ENCODE data around the gene LRP3.
"Not testable (repeated sequence)": the region's sequence is repeated elsewhere in the genome, so short reads cannot be mapped to it uniquely, and the experiment has no call there.

The LRP3 gene

DNA sequence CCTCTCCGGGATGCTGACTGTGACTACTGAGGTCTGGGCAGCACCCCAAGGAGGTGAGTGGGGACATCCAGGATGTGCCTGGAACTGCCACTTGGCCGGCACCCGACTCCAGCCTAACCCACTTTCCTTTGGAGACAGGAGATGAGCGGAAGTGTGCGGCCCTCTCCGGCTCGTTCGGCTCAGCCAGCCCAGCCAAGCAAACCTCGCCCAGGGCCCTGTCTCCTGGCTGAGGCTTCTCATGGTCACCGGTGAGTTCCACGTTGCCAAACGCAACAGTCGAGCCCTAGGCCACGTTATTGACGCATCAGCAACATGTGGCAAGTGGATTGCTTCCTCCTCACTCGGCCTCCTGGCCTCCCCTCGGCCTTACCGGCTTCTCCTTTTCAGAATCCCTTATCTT lies 26.0 kb downstream of the LRP3 start:
- no peak for DNase-seq

DNA sequence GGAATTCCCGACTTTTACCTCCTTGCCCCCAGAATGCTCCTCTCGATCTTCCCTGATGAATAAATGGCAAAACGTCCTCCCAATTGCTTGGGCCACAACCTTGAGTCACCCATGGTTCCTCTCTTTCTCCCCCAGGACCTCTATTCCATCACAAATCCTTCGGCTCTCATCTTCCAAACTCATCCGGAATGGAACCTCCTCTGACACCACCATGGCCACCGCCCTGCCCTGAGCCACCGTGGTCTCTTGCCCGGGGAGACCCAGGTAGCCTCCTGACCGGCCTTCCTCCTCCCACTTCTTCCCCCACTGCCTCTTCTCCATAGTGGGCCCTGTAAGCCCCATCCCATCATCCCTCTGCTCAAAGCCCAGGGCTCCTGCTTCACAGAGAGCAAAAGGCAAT lies 26.6 kb downstream of the LRP3 start:
- DNase-seq, result no peak

DNA sequence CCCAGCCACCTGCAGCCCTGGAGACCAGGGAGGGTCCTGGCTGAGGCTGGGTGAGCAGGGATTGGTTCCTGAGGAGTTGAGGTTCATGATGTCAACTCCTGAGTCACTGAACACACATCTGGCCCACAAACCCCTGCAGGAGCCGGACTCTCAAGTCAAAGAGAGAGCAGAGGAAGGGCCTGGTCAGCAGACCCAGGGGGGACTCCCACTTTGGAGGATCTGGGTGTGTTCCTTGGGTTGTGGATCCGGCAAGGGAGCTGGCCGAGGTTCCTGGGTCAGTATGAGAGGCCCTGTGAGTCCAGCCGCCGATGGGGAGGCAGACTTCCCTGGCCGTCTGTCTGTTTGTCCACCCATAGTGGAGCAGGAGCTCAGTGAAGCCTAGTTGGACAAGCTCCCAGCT lies 27.5 kb downstream of the LRP3 start:
- DNase-seq, result no peak

DNA sequence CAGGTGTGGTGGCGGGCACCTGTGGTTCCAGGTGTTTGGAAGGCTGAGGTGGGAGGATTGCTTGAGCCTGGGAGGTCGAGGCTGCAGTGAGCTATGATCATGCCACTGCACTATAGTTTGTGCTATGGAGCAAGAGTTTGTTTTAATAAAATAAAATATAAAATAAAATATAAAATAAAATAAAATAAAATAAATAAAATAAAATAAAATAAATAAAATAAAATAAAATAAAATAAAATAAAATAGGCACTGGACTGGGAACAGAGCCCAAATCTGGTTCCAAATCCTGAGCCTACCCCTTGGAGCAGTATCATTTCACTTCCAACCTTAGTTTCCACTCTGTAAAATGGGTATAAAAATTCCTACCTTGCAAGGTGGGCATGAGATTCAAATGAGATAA lies 28.1 kb downstream of the LRP3 start:
- not testable (repeated sequence) for DNase-seq

DNA sequence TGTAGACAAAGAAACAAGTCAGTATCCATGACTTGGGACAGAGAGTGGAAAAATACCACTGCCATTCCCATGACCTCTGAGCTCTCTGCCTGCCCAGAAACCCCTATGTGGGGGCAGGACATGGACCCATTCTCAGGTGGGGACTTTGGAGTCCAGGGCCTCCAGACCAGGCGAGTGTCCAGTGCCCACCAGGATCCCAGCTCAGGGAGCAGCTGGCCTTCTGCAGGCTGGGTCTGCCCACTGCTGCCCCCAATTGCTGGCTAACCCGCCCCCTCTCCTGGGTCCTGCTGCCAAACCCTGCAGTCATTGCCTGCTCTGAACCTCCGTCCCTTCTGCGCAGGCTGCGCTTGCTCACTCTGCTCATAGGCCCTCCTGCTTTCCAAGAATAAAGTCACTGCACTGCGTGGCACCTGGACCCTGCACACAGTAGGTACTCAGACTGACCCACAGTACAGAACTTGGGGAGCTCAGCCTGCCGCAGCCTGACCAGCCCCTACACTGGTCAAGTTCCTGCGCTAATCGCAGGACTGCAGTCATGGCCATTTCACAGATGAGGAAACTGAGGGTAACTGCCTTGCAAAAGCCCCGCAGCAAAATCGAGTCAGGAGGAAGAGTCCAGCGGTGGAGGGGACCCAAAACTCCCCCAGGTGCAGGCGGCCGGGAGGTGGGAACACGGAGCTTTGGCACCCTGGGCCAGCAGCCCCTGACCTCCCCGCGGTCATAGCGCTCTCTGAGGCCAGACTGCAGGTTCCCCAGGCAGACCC lies 30.7 kb downstream of the LRP3 start:
- DNase-seq, result no peak

DNA sequence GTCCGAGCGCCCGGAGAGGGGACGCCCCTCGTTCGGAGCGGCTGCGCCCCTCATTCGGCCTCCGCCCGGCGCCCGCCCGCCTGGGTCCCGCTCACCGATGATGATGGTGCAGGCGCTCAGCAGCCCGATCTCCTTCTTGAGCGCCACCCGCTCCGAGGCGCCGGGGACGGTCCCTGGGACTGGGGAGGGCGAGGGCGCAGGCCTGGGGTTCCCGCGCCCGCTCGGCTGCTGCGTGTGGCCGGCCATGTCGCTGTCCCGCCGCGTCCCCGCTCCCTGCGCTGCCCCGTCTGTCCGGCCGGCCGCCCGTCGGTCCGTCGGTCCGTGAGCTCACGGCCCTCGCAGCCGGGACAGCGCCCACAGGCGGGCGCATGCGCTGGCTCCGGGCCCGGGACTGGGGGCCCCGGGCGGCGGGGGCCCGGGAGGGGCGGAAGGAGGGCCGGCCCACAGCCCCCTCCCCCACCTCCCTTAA lies 31.4 kb downstream of the LRP3 start, which contains the start of gene SLC7A10:
Gene SLC7A10, minus strand, starts transcription at position 393 of the 469 bp plus-strand sequence. Its CDS starts 147 bp downstream, at position 246.
- no peak for DNase-seq

DNA sequence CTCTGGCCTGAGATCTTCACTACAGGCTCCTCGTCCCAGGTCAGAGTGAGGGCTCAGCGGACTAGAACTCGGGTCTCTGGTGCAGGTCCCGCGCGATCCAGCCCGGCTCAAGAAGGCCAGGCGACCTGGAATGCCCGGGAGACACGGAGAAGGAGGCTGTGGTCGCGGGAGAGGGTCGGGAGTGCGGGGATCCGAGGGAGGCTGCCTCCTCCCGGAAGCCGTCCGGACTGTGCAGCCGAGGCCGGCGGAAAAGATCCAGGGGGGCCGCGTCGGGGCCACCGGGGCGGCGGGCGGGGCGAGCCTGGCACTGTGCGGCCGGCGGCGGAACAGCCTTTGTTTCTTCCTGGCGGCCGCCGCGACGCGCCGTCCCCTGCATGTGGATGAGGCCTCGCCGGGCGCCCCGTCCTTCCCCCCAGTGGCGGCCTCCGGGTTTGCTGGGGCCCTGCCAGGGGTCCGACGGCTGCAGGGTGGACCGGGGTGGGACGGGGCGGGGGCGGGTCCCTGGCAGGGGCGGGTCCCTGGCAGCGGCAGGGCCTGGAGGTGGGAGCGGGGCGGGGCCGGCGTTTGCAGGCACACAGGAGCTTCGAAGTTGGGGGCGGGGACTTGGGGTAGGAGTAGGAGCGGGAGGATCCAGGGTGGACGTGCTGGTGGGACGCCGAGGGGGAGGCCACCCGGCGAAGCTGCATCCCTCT lies 32.6 kb downstream of the LRP3 start:
- no peak for DNase-seq

DNA sequence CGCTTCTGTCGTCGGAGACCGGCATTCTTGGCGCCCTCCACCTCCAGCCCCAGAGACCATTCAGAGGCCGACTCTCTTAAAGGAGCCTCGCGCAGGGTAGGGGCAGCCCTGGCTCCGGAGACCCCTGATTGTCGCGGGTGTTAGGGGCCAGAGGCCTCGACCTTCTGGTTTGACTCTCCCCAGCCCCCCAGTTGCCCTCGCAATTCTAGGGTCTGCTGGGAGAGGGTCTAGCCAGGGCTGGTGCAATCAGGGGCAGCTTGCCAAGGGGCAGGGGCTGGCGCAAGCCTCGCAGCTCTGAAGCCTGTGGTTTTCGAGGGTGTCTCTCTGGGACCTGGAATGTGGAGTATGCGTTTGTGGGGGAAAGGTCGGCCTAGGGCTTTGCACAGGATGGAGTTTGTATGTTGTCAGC lies 33.1 kb downstream of the LRP3 start:
- no peak for DNase-seq

DNA sequence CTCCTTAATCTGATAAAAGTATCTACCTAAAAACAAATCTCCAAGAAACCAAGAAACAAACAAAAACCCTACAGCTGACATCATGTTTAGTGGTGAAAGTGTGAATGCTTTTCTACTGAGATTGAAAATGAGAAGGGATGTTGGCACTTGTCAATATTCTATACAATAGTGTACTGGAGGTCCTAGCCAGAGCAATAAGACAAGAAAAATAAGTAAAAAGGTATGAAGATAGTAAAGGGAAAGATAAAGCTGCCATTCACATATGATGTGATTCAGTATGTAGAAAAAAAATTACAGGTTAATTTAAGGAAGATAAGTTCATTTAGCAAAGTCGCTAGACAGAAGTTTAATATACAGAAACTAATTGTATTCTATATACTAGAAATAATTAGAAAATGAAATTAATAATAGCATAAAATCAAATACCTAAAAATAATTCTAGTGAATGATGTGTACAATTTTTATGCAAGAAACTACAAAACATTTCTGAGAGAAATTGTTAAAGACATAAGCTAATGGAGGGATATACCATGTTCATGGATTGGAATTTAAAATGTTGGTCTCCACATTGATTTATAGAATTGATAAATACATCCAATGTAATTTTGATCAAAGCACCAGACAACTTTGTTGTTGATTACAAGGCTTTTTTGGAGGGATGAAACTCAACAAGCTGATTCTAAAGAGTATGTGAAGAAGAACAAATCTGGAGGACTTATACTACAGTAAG lies 33.9 kb downstream of the LRP3 start:
- DNase-seq, result no peak

DNA sequence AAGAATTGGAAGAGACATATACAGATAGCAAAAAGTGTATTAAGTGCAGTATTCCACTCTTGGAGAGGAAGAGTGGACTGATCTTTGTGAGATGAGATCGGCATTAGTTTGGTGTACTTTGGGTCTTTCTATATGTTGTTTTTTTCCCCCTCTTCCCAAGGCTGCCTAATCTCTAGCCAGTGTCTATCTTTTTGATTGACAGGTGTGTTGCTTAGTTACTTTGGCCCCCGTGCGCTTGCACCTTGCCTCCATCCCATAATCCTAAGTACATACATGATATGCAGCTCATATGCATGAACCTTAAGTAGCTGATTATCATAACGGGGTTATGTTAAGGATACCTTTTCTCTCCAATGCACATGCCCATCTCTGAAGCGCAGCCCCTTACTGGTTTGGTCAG lies 35.8 kb downstream of the LRP3 start:
- DNase-seq, result no peak

DNA sequence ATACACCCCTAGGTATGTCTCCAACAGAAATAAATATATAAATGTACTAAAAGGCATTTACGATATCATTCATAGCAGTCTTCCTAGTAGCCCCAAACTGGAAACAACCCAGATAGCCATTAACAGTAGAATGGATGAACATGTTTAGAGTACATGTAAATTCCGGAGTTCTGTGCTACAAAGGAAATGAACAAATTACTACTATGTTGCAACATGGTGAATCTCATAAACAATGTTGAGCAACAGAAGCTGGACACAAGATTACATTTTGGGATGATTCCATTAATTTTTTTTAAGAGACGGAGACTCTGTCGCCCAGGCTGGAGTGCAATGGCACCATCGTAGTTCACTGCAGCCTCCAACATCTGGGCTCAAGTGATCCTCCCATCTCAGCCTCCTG lies 37.4 kb downstream of the LRP3 start:
- no peak for DNase-seq

DNA sequence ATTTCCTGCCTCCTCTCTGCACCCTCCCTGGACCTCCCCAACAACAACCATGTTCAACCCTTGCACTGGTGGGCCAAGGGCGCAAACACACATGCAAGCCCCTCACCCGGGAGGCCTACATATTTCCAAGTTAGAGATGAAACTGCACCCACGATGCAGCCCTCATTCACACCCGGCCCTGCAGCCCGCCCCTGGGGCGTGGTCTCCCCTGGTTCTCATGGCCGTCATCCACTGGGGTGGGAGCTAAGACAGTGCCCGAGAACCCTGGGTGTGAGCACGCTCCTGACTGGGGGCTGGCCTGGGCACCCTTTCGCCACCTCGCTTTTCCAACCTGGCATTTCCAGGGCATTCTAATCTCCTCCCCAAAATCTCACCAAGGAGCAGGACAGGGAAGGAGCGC lies 38.5 kb downstream of the LRP3 start:
- DNase-seq, result no peak

DNA sequence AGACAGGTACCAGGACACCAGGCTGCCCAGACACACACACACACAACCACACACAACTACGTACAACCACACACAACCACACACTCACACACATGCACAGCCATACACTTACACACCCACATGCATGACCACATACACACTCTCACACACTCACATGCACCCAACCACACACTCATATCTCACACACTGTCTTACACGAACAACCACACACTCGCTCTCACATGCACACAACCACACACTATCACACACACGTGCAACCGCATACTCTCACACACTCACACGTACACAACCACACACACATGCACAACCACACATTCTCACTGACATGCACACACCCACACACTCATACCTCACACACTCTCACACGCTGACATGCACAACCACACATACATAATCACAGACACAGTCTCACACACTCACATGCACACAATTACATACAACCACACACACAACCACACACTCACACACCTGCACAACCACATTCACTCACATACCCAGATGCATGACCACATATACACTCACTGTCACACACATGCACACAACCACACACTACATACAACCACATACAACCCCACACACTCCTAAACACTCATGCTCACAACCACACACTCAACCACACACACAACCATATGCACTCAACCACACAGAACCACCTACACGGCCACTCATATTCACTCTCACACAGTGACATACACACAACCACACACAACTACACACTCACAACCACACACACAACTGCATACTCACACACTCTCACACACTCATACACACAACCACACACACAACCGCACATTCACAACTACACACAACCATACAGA lies 39.1 kb downstream of the LRP3 start:
- no peak for DNase-seq

DNA sequence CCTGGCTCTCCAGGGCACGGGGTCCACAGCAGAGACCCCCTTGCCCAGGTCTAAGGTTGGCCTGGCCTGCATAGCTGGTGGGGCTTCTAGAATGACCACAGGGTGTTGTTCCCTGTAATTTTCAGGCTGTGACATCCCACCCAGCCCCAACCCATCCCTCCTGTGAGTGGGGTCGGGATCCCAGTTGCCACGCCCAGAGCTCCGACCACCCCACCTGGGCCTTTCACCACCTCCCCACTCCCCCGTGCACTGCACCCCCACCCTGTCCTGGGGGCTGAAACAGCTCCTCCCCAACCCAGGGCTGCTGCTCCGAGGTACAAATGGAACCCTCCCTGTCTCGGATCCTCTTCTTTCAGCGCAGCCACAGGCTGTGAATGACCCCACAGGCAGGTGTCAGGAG lies 40.0 kb downstream of the LRP3 start:
- DNase-seq, result no peak

DNA sequence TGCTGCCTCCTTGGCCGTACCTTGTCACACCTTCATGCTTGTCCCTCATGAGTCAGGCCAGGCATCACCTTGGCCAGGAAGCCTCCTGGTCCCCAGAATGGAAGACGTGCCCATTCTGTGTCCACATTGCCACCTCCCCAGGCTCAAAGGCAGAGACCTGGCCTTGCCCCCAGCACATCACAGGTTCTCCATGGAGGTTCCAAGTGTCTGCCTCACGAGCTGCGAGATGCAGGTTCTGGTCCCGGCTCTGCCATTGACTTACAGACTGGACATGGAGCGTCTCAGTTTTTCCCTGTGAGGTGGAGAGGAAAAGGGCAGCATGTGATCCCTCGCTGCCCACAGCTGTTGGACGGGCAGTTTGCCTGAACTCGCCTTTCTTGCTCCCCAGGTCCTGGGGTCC lies 40.6 kb downstream of the LRP3 start:
- no peak for DNase-seq

DNA sequence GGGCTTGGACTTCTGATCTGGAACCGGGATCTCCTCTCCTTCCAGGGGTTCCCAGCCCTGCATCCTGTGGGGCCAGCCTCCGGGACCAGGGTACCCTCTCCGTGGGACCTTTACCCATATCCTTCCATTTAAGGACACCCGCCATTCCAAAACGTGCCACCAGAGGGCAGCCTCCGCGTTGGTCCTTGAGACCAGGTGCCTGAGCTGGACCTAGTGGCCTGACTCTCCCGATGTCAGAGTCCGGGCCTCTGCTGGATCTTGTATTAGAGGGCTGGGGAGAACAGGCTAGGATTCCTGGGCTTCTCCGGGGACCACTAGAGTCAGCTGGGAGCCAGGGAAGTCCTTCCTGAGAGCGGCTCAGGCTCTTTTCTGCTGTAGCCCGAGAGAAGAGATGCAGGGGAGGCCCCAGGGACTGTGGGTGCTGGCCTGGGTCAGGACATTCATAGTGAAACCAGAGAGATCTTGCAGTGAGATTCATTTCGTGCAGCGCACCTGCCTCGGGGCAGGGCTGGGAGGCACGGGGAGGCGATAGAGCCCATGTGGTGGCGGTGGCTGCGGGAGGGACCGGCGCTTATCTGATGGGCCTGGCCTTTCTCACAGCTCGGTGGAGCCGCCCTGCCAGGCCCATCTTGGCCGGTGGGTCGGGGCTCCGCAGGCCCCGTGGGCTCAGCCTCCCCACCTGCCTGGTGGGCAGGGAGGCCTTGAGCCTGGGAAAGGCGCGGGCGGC lies 41.3 kb downstream of the LRP3 start:
- DNase-seq, result peak; percentile 80

DNA sequence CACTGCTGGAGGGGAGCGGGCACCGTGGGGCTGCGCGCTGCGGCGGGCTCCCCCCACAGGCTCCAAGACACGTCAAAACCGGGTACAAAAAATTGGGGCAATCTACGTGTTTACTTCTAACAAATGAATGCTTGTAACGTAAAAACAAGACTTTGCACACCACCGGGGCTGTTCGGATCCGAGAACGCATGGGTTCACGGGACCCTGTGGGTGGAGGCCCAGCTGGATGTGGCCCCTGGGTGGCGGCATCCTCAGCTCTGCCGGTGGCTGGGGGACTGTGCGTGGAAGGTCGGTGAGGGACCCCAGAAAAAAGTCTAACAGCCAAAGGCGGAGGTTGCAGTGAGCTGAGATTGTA lies 41.8 kb downstream of the LRP3 start:
- DNase-seq, result no peak

DNA sequence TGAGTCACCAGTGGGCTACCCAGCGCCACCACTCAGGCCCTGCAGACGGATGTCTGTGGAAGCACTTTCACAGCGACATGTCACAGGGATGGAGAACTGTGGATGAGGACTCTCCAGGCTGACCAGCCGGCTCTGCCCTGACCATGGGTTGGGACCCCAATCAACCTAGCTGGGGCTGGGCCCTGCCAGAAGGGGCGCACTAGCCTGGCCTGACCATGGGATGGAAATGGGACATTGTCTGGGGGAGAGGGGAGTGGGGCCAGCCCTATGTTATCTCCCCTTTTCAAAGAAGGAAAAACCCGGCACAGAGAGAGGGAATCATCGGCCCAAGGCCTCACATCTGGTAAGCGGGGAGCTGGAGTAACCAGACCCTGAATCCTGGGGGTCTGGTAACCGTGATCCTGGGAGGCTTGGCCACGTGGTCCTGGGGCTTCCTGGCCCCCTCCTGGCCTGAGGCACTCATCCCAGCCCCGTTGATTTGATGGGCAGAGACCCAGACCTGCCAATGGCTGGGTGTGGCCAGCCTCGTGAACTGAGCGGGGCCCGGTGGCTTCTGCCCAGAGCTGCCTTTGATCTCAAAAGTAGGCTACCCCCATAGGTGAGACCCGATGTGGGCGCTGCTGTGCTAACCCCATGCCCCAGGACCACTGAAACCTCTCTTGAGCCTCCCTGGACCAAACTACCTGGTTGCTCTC lies 42.7 kb downstream of the LRP3 start:
- no peak for DNase-seq

DNA sequence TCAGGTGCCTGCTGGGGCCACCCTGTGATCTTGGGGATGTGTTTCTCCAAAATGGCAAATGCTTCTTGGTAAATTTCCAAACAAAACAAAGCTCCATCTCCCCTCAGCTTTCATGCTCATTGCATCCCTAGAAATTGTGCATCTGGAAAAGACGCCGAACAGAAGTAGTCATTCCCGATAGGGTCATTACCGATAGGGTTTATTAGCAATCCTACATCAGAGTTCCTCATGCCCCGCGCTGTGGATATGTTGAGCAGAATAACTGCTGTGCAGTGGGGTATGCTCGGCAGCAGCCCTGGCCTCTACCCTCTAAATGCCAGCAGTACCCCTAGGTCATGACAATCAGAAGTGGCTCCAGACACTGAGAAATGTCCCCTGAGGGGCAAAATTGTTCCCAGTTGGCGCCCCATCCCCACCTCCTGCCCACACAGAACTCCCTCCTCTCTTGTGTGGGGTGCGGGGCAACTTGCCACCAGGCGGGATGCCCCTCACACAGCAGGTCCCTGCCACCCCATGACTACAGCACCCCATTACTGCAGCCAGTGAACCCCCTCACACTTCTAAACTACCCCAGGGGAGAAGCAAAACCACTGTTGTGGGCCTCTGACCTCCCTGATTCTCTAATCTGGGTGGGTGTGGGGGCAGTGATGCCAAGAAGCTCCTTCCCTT lies 44.5 kb downstream of the LRP3 start:
- DNase-seq, result no peak

DNA sequence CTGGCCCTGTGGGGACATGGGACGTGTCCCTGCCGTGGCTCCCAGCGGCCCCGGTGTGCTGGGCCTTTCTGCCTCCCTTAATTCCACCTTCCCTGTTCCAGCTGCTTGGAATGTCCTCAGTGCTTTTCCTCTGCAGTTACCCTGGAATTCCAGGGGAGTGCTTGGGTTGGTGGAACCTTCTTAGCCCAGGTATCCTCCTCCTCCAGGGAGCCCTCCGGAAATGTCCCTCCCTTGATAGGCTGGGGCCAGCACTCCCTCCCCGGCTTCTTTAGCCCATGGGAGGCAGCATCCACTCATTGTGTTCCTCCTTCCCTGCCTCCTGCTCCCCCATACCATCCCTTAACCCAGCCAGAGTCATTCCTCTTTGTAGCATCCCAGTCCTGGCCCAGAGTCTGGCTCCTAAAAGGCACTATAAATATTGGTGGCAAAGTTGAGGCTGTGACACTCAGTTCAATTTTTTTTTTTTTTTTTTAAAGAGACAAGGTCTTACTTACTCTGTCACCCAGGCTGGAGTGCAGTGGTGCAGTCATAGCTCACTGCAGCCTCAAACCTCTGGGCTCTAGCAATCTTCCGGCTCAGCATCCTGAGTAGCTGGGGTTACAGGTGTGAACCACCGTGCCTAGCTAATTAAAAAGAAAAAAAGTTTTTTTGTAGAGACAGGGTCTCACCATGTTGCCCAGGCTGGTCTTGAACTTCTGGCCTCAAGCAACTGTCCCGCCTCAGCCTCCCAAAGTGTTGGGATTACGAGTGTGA lies 45.3 kb downstream of the LRP3 start:
- DNase-seq, result no peak
